Esophagus muscularis mucosa (tissue), 4 donors: ENCODE data around the gene RPL12. TPM values are rescaled to one million over a fixed set of nuclear protein-coding genes. Genes with fewer than 3 reads are reported as not detected.

ENCODE experiments used
- DNase-seq: peaks from one replicate; pipeline ENCODE4 v3.0.0-alpha.2; 2017; ENCODE audit errors: extremely low spot score
- H3K27ac ChIP-seq, 4 donors: fragments of 200-600 bp; sonication (generic); replicated peaks in 1 of 4; 1 replicate in 3 of 4; 2 replicates in 1 of 4; pipeline ENCODE4 v1.5.1; 2016 to 2019; ENCODE audit warnings: mild to moderate bottlenecking in 1 of 4
- H3K27me3 ChIP-seq, 4 donors: fragments of 200-600 bp; sonication (generic); one replicate each; pipeline versions ENCODE4 v1.5.1 to v1.6.0; 2016 to 2019
- H3K36me3 ChIP-seq, 4 donors: fragments of 200-600 bp; sonication (generic); one replicate each; pipeline ENCODE4 v1.5.1; 2016 to 2019
- H3K4me1 ChIP-seq, 4 donors: fragments of 200-600 bp; sonication (generic); one replicate each; pipeline ENCODE4 v1.5.1; 2016 to 2019
- H3K4me3 ChIP-seq, 4 donors: fragments of 200-600 bp; sonication (generic); 1 replicate in 2 of 4; 2 replicates in 2 of 4; pipeline ENCODE4 v1.5.1; 2016 to 2019; ENCODE audit warnings: mild to moderate bottlenecking in 4 of 4, moderate library complexity in 1 of 4
- H3K9me3 ChIP-seq, 4 donors: fragments of 200-600 bp; sonication (generic); 1 replicate in 3 of 4; 2 replicates in 1 of 4; pipeline ENCODE4 v1.5.1; 2016 to 2019
- CTCF ChIP-seq, 3 experiments: fragments of 200-600 bp in 2 of 3; fragments of 450-650 bp in 1 of 3; sonication (generic) in 2 of 3; IDR thresholded peaks; one replicate each; pipeline ENCODE4 v1.5.1; 2017 to 2019; ENCODE audit warnings: antibody characterized with exemption in 3 of 3, mild to moderate bottlenecking in 2 of 3, moderate library complexity in 1 of 3
- EP300 ChIP-seq: sonication (generic); formaldehyde crosslinking; IDR thresholded peaks from one replicate; pipeline ENCODE4 v1.6.1; 2017; ENCODE audit warnings: antibody characterized with exemption
- POLR2A ChIP-seq: fragments of 450-650 bp; IDR thresholded peaks from one replicate; pipeline ENCODE4 v1.6.1; 2017; ENCODE audit warnings: antibody characterized with exemption, moderate library complexity, mild to moderate bottlenecking, low read depth
- POLR2AphosphoS5 ChIP-seq, 2 donors: sonication (generic); formaldehyde crosslinking; IDR thresholded peaks; one replicate each; pipeline ENCODE4 v1.6.1; 2017; ENCODE audit warnings: antibody characterized with exemption in 2 of 2
- WGBS: methylation state at CpG from one replicate; pipeline ENCODE4 v1.1.5; 2018; 5-methylcytosine and 5-hydroxymethylcytosine counted together
- intact Hi-C: fragments of 100-400 bp; cut with DNase I; formaldehyde crosslinking; loops from one replicate; pipeline ENCODE4 v1.15.1; 2023
- total RNA-seq, 4 donors: library from RNA; depleted of rRNA; stranded (reverse); fragments of >200 nt; gene quantifications; one replicate each; pipeline versions ENCODE4 v1.1.0 to v1.2.1, GENCODE V29; 2016

Gene RPL12
- total RNA-seq, 4 donors from 2014 or later: 880 to 2,334 (median 1,732) TPM

GRCh38 chr9:127445851-127446712, 5.1 kb downstream of the RPL12 start:
- no peak overlapping the region for H3K4me3 ChIP-seq
- no peaks in the 10 kb centered on the region for H3K9me3 ChIP-seq
- DNase-seq: no peak
- peaks cover 24 to 31% (median 30%) of the 10 kb centered on the region in 4 donors for H3K4me1 ChIP-seq
- TF ChIP-seq POLR2A (no peak), CTCF (IDR thresholded peaks at IDR 0.05) (no peak), EP300 (no peak)
- H3K36me3 ChIP-seq: peaks cover 58 to 89% (median 85%) of the 10 kb centered on the region in 4 donors
- WGBS: 82% methylated on average over 4 of the region's 4 CpGs
- intact Hi-C loops: no loop called here
- H3K27ac ChIP-seq: peak overlapping the region in 1 of 4 donors; percentile 0
- H3K27me3 ChIP-seq: no peaks in the 10 kb centered on the region

GRCh38 chr9:127444921-127445850, 6.0 kb downstream of the RPL12 start:
- H3K4me1 ChIP-seq: peaks cover 20 to 26% (median 25%) of the 10 kb centered on the region in 4 donors
- H3K9me3 ChIP-seq: no peaks in the 10 kb centered on the region
- H3K27me3 ChIP-seq: no peaks in the 10 kb centered on the region
- no peak overlapping the region for H3K4me3 ChIP-seq
- intact Hi-C loops: no loop called here
- DNase-seq: no peak
- TF ChIP-seq EP300 (no peak), CTCF (IDR thresholded peaks at IDR 0.05) (no peak), POLR2A (no peak), POLR2AphosphoS5 (IDR thresholded peaks at IDR 0.05) (no peak)
- H3K36me3 ChIP-seq: peaks cover 67 to 98% (median 94%) of the 10 kb centered on the region in 4 donors
- 93% methylated on average over 15 of the region's 15 CpGs for WGBS
- H3K27ac ChIP-seq: peak overlapping the region in 1 of 4 donors; percentile 0

DNA sequence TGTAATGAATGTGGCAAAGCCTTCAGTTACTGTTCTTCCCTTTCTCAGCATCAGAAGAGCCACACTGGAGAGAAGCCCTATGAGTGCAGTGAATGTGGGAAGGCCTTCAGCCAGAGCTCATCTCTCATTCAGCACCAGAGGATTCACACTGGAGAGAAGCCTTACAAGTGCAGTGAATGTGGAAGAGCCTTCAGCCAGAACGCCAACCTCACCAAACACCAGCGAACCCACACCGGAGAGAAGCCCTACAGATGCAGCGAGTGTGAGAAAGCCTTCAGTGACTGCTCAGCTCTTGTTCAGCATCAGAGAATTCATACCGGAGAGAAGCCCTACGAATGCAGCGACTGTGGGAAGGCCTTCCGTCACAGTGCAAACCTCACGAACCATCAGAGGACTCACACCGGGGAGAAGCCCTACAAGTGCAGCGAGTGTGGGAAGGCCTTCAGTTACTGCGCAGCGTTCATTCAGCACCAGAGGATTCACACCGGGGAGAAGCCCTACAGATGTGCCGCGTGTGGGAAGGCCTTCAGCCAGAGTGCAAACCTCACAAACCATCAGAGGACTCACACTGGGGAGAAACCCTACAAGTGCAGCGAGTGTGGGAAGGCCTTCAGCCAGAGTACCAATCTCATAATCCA, 6.8 kb downstream of the RPL12 start:
- intact Hi-C loops: no loop called here
- Histone ChIP-seq H3K9me3 (no peaks in the 10 kb centered on the region), H3K27ac (peak overlapping the region; percentile 11 to 48 (median 37)), H3K27me3 (no peaks in the 10 kb centered on the region), H3K4me3 (no peak overlapping the region), H3K36me3 (peaks cover 75 to 98% (median 97%) of the 10 kb centered on the region in 4 donors), H3K4me1 (peaks cover 14 to 18% (median 17%) of the 10 kb centered on the region in 4 donors)
- DNase-seq: no peak
- whole genome bisulfite sequencing: 96% methylated on average over 10 of the region's 17 CpGs
- TF ChIP-seq EP300 (no peak), POLR2A (no peak), CTCF (IDR thresholded peaks at IDR 0.05) (no peak), POLR2AphosphoS5 (IDR thresholded peaks at IDR 0.05) (no peak)

DNA sequence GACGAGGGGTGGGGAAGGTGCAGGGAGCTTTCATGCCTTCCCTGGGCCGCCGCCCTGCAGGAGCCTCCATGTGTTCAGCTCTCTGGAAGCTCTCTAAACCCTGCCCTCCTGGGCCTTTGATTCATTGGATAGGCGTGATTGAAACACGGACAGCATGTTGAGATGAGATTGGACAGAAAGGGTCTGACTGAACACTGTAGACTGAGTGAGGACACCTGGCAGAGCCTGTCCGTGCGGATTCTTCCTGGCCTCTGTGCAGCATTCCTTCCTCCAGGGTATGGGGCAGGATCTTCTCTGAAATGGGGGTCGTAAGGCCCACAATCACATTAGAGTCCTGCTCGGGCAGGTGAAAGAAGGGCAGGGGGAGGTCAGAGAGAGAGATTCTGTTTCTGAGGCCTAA, 12.8 kb downstream of the RPL12 start:
- intact Hi-C loops: no loop called here

More for the DNA sequence above, 12.8 kb downstream of the RPL12 start:
- Histone ChIP-seq H3K27ac (no peak overlapping the region), H3K36me3 (peaks cover 79 to 100% (median 100%) of the 10 kb centered on the region in 4 donors), H3K4me1 (no peaks in the 10 kb centered on the region), H3K4me3 (no peak overlapping the region), H3K9me3 (no peaks in the 10 kb centered on the region), H3K27me3 (no peaks in the 10 kb centered on the region)
- 91% methylated on average over 6 of the region's 9 CpGs for WGBS
- TF ChIP-seq CTCF (IDR thresholded peaks at IDR 0.05) (no peak), POLR2A (no peak), EP300 (no peak), POLR2AphosphoS5 (IDR thresholded peaks at IDR 0.05) (no peak)
- no peak for DNase-seq
